ENCODE results near the gene GPX4. TPM values are rescaled to one million over a fixed set of nuclear protein-coding genes. Genes with fewer than 3 reads are reported as not detected.

GPX4 gene
- total RNA-seq, 6 donors from 2014 or later: 370 to 717 (median 484) TPM

GRCh38 chr19:1105008-1105872, 1.4 kb downstream of the GPX4 start:
- no peaks in the 10 kb centered on the region for H3K27me3 ChIP-seq
- peak in 1 of 2 donors; percentile 89 for DNase-seq
- peak overlapping the region; percentile 96 to 100 (median 97) for H3K27ac ChIP-seq
- ATAC-seq (ENCODE audit: low FRiP score in 2 of 2): no peak
- TF ChIP-seq POLR2AphosphoS5 (IDR thresholded peaks at IDR 0.05): peak; percentile 16 to 40
- no peak for TF ChIP-seq EP300 (IDR thresholded peaks at IDR 0.05)
- H3K4me3 ChIP-seq: peak overlapping the region; percentile 25 to 96 (median 86)
- peaks cover 18 to 46% (median 46%) of the 10 kb centered on the region in 4 donors for H3K36me3 ChIP-seq
- H3K4me1 ChIP-seq: peaks cover 45 to 65% (median 58%) of the 10 kb centered on the region in 4 donors
- 40 to 70% methylated on average over 17 to 53 of the region's 69 CpGs for WGBS, 2 donors
- H3K9me3 ChIP-seq: no peaks in the 10 kb centered on the region

- Histone ChIP-seq H3K27ac (peak overlapping the region; percentile 2 to 97 (median 96)), H3K4me1 (peaks cover 36 to 55% (median 49%) of the 10 kb centered on the region in 4 donors), H3K4me3 (peak overlapping the region in 2 of 4 donors; percentile 79 to 96), H3K27me3 (no peaks in the 10 kb centered on the region), H3K36me3 (peaks cover 23 to 56% (median 55%) of the 10 kb centered on the region in 4 donors), H3K9me3 (no peaks in the 10 kb centered on the region)
- DNase-seq (peak in 1 of 2 donors; percentile 87), ATAC-seq (ENCODE audit: low FRiP score in 2 of 2) (no peak)
- TF ChIP-seq POLR2A (IDR thresholded peaks at IDR 0.05) (no peak), CTCF (IDR thresholded peaks at IDR 0.05) (peak in 2 of 6 experiments; percentile 4 to 12)
- 86 to 91% methylated on average over 17 to 24 of the region's 32 CpGs for WGBS, 2 donors
These were observed 2.4 kb downstream of the GPX4 start for GRCh38 chr19:1105873-1106840.

GRCh38 chr19:1106841-1107660, 3.3 kb downstream of the GPX4 start:
- ATAC-seq (ENCODE audit: low FRiP score in 2 of 2) (no peak), DNase-seq (peak; percentile 62 to 82)
- no peaks in the 10 kb centered on the region for H3K27me3 ChIP-seq
- no peak for TF ChIP-seq POLR2AphosphoS5 (IDR thresholded peaks at IDR 0.05)
- peak in 4 of 6 experiments; percentile 9 to 28 (median 22) for TF ChIP-seq CTCF (IDR thresholded peaks at IDR 0.05)
- no peak for TF ChIP-seq POLR2A (IDR thresholded peaks at IDR 0.05)
- no peak for TF ChIP-seq EP300 (IDR thresholded peaks at IDR 0.05)
- WGBS, 2 donors: 68 to 93% methylated on average over 6 to 16 of the region's 17 CpGs
- H3K4me1 ChIP-seq: peaks cover 29 to 51% (median 41%) of the 10 kb centered on the region in 4 donors
- H3K36me3 ChIP-seq: peaks cover 23 to 65% (median 64%) of the 10 kb centered on the region in 4 donors
- H3K4me3 ChIP-seq: peak overlapping the region in 1 of 4 donors; percentile 5
- peak overlapping the region in 3 of 4 donors; percentile 2 to 97 (median 2) for H3K27ac ChIP-seq
- no peaks in the 10 kb centered on the region for H3K9me3 ChIP-seq

- TF ChIP-seq CTCF (IDR thresholded peaks at IDR 0.05): no peak
- H3K36me3 ChIP-seq: peaks cover 23 to 72% (median 71%) of the 10 kb centered on the region in 4 donors
- H3K9me3 ChIP-seq: no peaks in the 10 kb centered on the region
- H3K4me3 ChIP-seq: no peak overlapping the region
- H3K4me1 ChIP-seq: peaks cover 26 to 51% (median 40%) of the 10 kb centered on the region in 4 donors
- H3K27me3 ChIP-seq: no peaks in the 10 kb centered on the region
- peak overlapping the region in 2 of 4 donors; percentile 2 to 97 for H3K27ac ChIP-seq
- peak in 1 of 2 donors; percentile 82 for DNase-seq
- no peak for ATAC-seq (ENCODE audit: low FRiP score in 2 of 2)
- 92 to 93% methylated on average over 20 to 22 of the region's 25 CpGs for WGBS, 2 donors
These were observed 4.0 kb downstream of the GPX4 start for GRCh38 chr19:1107661-1108261.
